Lower lobe of right lung (tissue), 2 donors: ENCODE measurements around the gene GPRC6A. TPM values are rescaled to one million over a fixed set of nuclear protein-coding genes. Genes with fewer than 3 reads are reported as not detected.

Experiments used
- ATAC-seq, 2 donors: fragments of 200-7000 bp; cut with Tn5 transposase; one replicate each; pipeline ENCODE4 v1.9.1; 2020 to 2022; ENCODE audit warnings: mild to moderate bottlenecking in 2 of 2, moderate library complexity in 2 of 2
- DNase-seq: peaks from one replicate; pipeline ENCODE4 v3.0.0-alpha.2; 2020
- H3K27ac ChIP-seq: fragments of 200-600 bp; one replicate; pipeline ENCODE4 v1.8.0; 2022
- H3K27me3 ChIP-seq: fragments of 200-600 bp; one replicate; pipeline ENCODE4 v1.8.0; 2022; ENCODE audit warnings: low read depth
- H3K36me3 ChIP-seq: fragments of 200-600 bp; one replicate; pipeline ENCODE4 v1.8.0; 2022; ENCODE audit warnings: mild to moderate bottlenecking
- H3K4me1 ChIP-seq: fragments of 200-600 bp; one replicate; pipeline ENCODE4 v1.8.0; 2022
- H3K4me3 ChIP-seq: fragments of 200-600 bp; one replicate; pipeline ENCODE4 v1.8.0; 2022; ENCODE audit warnings: mild to moderate bottlenecking
- H3K9me3 ChIP-seq: fragments of 200-600 bp; one replicate; pipeline ENCODE4 v1.8.0; 2022
- intact Hi-C: fragments of 100-400 bp; cut with DNase I; formaldehyde crosslinking; loops from one replicate; pipeline ENCODE4 v1.11.0; 2022
- total RNA-seq: library from RNA; stranded (reverse); fragmentation: NEBNext Ultra II Directional; extraction: Animal tissue kit (Norgen Biotek cat#: 25700); gene quantifications from one replicate; pipeline ENCODE4 v1.2.1, GENCODE V29; 2021
- TF ChIP-seq, protein P1 (sequence below): fragments of 200-600 bp; IDR thresholded peaks from one replicate; pipeline ENCODE4 v1.8.0; 2022; ENCODE audit warnings: antibody characterized with exemption, mild to moderate bottlenecking
- donor health status: DM: no; HTN: yes; CAD: no; lungs with severe emphysema.

The GPRC6A gene
- total RNA-seq, 1 donor from 2014 or later, result not detected

DNA sequence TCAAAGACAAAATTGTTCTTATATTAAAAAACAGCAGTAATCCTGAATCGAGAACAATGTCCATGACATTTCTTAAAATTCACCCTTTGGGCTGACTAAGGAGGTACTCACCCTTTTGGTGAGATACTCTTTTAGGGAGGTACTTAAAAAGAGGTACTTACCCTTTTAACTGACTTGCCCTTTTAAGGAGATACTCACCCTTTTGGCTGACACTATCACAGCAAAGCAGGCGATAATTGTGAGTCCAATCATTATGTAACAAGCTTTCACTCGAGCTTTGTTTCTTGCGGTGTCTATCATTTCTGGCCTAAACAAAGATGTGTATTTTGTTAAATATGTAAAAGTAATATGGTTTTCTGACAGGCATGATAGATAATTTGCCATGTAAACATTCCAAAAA, 67.1 kb downstream of the GPRC6A start:
- TF ChIP-seq, protein P1, sequence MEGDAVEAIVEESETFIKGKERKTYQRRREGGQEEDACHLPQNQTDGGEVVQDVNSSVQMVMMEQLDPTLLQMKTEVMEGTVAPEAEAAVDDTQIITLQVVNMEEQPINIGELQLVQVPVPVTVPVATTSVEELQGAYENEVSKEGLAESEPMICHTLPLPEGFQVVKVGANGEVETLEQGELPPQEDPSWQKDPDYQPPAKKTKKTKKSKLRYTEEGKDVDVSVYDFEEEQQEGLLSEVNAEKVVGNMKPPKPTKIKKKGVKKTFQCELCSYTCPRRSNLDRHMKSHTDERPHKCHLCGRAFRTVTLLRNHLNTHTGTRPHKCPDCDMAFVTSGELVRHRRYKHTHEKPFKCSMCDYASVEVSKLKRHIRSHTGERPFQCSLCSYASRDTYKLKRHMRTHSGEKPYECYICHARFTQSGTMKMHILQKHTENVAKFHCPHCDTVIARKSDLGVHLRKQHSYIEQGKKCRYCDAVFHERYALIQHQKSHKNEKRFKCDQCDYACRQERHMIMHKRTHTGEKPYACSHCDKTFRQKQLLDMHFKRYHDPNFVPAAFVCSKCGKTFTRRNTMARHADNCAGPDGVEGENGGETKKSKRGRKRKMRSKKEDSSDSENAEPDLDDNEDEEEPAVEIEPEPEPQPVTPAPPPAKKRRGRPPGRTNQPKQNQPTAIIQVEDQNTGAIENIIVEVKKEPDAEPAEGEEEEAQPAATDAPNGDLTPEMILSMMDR, result no peak
- Histone ChIP-seq H3K36me3 (no peaks in the 10 kb centered on the region), H3K9me3 (no peaks in the 10 kb centered on the region), H3K4me3 (no peak overlapping the region), H3K4me1 (peaks cover 13% of the 10 kb centered on the region), H3K27ac (no peak overlapping the region), H3K27me3 (peaks cover 26% of the 10 kb centered on the region)
- DNase-seq (no peak), ATAC-seq (no peak)
- intact Hi-C loops, result no loop called here

DNA sequence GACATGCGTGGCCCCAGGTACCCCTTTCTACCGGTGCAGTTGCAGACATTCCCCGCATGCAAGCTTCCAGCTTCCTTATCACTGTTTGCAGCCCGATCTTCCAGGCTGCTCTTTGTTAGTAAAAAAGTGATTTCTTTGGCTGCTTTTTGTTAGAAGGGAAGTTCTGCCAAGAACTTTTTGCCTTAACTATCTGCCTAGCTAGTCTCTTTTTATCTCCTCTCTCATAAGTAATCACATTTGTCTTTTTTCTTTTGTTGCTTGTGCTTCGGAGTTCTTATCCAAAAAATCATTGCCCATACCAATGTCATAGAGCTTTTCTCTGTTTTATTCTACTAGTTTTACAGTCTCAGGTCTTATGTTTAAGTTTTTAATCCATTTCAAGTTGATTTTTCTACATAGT, 83.7 kb downstream of the GPRC6A start:
- no peak for ATAC-seq
- intact Hi-C loops, result no loop called here
- H3K4me3 ChIP-seq, result no peak overlapping the region
- H3K27ac ChIP-seq, result no peak overlapping the region
- TF ChIP-seq, protein P1, result no peak
- no peaks in the 10 kb centered on the region for H3K36me3 ChIP-seq
- H3K9me3 ChIP-seq, result no peaks in the 10 kb centered on the region
- no peaks in the 10 kb centered on the region for H3K4me1 ChIP-seq
- DNase-seq, result no peak
- H3K27me3 ChIP-seq, result no peaks in the 10 kb centered on the region

Other genes starting within 250 kb of the GPRC6A start
- gene RSPH4A, start 212.6 kb downstream of the GPRC6A start, total RNA-seq, result 5.6 TPM
- 8.7 TPM for gene ZUP1, start 160.3 kb downstream of the GPRC6A start, total RNA-seq
- gene KPNA5, start 147.9 kb downstream of the GPRC6A start, total RNA-seq, result 17.4 TPM
- 14.9 TPM for gene FAM162B, start 63.4 kb downstream of the GPRC6A start, total RNA-seq
- not detected for gene RFX6, start 48.2 kb upstream of the GPRC6A start, total RNA-seq